GM19239 (cell line): ENCODE data around the gene ZYG11A.
"Not testable (repeated sequence)": the region's sequence is repeated elsewhere in the genome, so short reads cannot be mapped to it uniquely, and the experiment has no call there.

ENCODE experiments used
- DNase-seq: peaks from one replicate; pipeline ENCODE4 v3.0.0; 2011; ENCODE audit warnings: low spot score; ENCODE audit not compliant: insufficient read length
- FAIRE-seq: peaks from 2 replicates; lab custom pipeline; 2011; peaks lifted over from hg19 to GRCh38; lab: Jason Lieb, UNC

Gene ZYG11A

DNA sequence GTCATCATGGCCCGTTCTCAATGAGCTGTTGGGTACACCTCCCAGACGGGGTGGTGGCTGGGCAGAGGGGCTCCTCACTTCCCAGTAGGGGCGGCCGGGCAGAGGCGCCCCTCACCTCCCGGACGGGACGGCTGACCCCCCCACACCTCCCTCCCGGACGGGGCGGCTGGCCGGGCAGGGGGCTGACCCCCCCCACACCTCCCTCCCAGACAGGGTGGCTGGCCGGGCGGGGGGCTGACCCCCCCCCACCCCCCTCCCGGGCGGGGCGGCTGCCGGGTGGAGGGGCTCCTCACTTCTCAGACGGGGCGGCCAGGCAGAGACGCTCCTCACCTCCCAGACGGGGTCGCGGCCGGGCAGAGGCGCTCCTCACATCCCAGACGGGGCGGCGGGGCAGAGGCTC is 27.2 kb downstream of the ZYG11A start:
- not testable (repeated sequence) for DNase-seq, FAIRE-seq

DNA sequence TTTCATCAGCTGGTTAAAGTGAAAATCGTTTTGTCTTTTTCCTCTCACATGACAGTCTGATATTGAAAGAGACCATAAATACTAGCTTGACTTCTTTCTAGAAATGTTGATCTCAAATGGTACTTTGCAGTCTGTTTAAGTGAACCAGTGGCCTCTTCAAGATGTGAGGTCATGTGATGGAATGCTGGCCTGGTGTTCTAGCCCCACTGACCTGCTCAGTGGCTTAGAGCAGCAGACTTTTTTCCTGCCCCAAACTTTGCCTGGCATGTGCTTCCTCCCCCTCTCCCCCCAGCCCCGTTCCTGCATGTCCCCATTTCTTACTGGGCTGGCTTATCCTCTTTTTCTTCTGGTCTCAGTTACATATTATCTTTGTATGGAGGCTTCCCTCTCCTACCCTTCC is 34.3 kb downstream of the ZYG11A start:
- DNase-seq (no peak), FAIRE-seq (no peak)

DNA sequence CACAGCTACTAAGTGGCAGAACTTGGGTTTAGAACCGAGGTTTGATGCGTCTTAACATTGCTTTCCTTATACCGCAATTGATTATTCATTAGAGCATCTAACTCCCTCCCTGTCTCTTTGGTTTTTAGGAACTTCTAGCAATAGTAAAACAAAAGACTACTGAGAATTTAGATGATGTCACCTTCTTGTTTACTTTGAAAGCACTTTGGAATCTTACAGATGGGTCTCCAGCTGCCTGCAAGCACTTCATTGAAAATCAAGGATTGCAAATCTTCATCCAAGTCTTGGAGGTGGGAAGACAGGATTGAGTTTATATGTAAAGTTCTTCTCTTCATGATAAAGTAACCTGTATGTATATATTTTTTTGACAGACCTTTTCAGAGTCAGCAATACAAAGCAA is 35.0 kb downstream of the ZYG11A start:
- no peak for FAIRE-seq
- no peak for DNase-seq

DNA sequence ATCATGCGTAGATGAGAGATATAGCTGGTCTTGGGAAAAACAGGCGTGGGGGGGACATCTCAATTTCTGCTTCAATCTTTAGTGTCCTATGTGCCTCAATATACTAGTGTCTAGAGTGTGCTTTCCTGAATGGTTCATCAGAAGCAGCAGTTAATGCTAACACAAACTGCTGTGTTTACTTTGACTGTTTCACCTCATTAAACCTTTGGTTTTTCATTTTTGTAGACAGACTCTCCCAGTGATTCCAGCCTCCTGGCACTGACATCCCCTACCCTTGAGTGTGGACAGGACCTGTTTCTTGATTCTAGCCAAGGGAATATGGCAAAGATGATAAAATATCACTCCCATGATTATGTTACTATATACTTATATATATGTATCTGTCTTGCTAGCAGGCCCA is 37.6 kb downstream of the ZYG11A start:
- DNase-seq (no peak), FAIRE-seq (no peak)

DNA sequence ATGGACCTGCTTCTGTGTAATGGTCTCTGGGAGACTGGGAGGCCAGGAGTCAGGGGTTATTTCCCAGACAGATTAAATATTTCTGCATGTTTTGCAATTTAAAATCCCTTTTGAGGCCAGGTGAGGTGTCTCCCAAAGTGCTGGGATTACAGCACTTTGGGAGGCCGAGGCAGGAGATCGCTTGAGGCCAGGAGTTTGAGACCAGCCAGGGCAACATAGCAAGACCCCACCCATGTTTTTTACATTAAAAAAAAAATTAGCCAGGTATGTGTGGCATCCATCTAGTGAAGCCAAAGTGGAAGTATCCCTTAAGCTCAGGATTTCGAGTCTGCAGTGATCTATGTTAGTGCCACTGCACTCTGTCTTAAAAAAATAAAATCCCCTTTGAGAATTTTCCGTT is 44.9 kb downstream of the ZYG11A start:
- FAIRE-seq, result no peak
- no peak for DNase-seq

DNA sequence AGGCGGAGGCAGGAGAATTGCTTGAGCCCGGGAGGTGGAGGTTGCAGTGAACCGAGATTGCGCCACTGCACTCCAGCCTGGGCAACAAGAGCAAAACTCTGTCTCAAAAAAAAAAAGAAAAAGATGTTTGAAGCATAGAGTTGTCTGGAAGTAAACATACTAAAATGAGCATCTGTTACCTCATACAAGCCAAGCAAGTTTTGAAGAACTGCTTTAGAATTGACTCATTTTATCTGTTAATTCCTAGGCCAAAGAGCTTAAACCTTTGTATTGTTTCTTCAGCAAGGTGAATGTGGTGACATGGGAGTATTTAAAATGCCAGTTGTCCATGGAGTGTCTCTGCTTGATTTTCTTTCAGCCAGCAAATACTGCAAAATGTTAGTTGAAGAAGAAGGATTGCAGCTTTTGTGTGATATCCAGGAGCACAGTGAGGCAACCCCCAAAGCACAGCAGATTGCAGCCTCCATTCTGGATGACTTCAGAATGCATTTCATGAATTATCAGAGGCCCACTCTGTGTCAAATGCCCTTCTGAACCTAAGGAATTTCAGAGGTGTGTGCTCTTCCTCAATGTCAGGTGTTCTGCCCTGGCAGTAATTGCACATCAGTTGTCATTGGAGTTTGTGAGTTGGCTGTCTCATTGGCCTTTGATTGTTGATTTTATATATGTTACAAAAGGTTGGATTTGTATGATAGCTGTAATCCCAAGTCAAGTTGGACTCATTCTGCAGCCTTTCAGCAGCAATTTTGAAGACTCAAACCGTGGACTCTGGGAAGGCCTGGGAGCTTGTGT is 50.1 kb downstream of the ZYG11A start:
- DNase-seq (no peak), FAIRE-seq (no peak)

DNA sequence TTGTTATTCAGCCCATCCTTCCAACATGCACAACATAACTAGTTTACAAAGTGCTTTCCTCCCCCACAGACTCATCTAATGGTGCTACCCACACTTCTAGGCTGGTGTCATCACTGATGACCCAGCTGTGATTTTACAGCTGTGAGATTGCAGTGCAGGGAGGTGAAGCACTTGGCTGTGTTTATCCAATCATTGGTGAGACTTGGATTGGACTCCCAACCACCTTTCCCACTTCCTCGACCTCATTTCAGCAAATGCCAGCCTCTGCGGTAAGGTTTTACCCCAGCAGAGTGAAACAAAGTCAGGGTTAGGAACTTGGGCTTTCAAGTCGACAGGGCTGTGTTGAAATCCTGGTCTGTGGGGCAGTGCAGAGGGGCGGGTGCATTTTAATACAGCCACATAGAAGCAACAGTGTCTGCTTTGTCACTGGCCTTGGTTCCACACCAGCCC is 56.9 kb downstream of the ZYG11A start:
- FAIRE-seq, result no peak
- DNase-seq, result no peak

DNA sequence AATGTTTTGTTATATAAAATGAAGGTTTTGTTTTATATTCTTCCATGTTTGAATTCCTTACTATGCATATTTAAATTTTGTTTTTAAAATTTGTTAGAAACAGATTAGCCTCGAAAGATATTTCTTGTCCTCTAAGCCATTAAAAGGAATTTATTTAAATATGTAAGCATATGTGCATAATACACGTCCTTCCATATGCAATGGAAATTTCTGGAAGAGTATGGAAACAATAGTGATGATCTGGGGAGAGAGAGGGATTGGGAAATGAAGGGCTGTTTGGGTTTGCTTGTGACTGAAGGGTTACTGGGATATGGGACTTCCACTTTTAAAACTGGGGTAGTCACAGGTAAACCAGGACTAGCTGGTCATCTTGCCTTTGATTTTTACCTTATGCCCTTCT is 57.8 kb downstream of the ZYG11A start:
- DNase-seq (no peak), FAIRE-seq (no peak)

DNA sequence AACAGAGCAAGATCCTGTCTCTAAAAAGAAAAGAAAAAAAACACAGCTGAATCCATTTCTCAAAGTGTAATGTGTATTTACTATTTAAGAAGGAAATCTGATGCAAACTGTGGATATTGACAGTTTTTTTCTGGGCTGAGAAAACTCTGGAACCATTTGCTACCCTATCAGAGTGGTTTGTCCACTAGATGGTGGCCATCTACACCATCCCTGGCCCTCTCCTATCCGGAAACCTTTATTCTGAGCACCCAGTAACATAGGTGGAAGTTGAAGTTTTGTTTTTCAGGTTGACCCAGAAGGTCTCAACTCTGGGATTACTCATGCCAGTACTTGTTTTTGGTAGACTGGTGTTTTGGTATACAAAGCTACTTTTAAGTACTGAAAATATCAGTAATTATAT is 58.8 kb downstream of the ZYG11A start:
- DNase-seq, result no peak
- no peak for FAIRE-seq

DNA sequence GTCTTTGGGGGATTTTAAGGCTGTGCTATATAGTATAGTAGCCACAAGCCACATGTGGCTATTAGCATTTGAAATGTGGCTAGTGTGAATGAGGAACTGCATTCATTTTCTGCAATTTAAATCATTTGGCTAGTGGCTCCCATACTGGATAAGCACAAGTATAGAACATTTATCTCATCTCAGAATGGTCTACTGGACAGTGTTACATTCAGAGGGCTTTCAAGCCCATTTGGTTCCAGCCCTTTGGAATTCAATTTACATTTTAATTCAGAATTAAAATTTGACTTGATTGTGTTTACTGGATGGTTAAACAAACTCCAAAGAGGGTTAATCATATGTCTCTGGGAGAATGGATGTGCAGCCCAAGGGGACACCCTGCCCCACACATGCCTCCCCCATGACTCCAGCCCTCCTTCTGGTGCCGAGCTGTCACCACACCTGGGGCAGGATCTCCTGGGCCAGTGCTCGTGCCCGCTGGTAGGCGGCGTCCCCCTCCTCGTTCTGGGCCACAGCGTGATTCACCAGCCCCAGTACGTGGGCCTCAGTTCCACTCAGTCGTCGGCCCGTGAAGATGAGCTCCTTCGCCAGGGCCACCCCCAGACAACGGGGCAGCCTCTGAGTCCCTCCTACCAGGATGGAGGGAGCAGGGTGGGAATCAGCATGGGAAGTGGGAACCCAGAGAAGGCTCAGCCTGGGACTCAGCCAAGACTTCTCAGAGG is 61.8 kb downstream of the ZYG11A start:
- FAIRE-seq, result no peak
- DNase-seq, result no peak

DNA sequence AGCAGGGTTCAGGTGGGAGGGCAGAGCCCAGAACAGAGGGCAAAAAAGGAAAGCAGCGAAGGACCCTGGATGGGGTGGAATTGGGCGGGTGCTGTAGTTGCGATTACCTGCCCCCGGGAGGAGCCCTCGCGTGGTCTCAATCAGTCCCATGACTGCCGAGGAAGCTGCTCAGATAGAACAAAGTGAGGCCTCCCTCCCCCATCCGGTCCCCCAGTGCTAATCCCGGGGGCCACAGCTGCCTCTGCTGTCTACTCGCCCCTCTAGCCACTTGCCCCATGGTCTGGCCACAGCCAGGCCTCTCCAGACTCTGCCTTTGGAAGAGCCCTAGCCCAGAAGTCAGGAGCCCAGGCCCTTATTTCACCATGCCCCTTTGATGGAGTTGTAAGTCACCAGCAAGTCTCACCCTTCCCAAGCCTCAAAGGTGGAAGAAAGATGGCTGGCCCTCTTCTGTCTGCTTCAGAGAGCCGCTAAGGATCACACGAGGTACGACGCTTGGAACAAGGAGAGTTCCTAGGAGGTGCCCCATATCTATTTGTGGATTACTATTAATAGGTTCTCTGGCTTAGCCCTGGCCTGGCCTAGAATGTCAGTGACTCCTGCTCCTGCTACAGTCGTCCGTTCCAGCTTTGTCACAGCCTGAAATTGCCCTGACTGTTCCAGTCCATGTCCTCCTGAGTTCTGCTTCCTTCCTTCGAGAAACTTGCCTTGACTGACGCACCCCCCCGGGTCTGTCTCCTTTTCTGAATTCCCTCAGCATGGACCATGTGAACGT is 62.6 kb downstream of the ZYG11A start:
- FAIRE-seq, result peak; percentile 52
- DNase-seq, result peak; percentile 44

DNA sequence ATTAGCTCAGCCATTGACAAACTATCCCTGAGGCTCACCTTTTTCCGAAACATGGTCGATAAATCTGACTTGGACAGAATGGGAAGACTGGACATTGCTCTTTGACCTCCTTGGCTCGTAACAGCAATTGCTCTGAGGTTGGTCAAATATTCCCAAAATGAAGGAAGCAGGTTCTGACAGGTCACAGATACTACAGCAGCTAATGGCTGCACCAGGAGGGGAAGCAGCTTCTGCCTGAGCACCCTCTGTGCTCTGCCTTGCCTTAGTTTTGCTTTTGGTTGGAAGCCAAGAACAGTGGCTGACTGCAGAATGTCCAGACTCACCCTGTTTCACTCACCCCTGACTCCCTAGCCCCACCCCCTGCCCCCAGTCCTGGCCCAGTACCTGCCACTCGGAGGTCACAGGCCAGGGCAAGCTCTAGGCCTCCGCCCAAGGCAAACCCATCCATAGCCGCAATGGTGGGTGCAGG is 63.6 kb downstream of the ZYG11A start:
- no peak for DNase-seq
- no peak for FAIRE-seq

DNA sequence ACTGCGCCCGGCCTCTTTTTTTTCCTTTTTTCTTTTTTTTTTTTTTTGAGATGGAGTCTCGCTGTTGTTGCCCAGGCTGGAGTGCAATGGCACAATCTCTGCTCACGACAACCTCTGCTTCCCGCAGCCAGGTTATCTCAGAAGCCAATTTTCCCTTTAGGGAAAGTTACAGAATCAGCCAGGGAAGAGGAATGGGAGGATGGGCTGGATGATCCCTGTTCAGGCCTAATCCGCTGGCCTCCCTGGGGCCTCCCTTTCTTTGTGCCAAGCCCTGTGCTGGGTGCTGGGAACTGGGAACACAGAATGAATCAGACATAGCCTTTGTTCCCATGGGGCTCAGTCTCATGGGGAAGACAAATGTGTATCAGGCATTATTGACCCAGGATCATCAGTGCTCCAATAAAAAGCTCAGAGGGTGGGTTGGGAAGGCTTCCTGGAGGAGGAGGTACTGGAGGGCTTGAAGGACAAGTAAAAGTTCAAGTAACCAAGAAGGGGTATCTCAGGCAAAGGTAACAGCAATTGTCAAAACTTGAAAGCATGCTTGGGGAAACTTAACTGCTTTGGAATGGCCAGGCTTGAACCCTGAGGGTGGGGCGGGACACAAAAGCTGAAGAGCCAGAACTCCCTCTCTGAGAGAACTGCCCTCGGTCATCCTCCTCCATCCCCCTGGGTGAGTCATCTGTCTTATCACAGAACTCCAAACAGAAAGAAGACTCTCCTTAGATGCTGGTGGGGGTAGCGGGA is 64.7 kb downstream of the ZYG11A start:
- FAIRE-seq, result no peak

DNA sequence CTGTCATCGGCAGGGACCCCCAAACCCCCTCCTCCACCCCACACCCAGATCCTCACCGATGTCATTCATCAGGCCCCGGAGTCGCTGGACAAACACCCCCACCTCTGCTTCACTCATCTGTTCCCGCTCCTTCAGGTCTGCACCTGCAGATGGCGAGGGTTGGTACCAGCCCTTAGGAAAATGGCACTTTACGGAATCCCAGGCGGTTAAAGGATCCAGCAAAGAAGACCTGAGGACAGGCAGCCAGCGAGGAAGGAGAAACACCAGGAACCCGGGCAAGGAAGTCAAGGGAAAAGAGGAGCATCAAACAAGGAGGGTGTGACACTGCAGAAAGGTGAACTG is 65.2 kb downstream of the ZYG11A start:
- no peak for FAIRE-seq
- DNase-seq, result no peak

More for the DNA sequence above, 64.7 kb downstream of the ZYG11A start:
- no peak for DNase-seq

DNA sequence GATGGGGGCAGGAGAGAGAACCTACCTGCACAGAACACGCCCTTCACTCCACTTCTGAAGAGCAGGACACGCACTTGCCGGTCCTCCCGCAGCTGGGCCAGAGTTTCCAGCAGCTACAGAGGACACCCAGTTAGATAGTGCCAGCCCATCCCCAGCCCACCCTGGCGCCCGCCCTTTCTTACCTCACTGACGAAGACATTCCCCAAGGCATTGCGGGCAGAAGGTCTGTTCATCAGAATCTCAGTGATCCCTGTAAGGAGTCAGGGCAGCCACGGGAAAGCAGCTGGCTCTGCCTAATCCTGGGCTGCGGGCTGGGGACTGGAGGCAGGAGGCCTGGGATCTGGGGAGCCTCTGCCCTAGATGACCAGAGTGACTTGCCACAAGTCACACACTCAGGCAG is 69.0 kb downstream of the ZYG11A start:
- FAIRE-seq (no peak), DNase-seq (no peak)

DNA sequence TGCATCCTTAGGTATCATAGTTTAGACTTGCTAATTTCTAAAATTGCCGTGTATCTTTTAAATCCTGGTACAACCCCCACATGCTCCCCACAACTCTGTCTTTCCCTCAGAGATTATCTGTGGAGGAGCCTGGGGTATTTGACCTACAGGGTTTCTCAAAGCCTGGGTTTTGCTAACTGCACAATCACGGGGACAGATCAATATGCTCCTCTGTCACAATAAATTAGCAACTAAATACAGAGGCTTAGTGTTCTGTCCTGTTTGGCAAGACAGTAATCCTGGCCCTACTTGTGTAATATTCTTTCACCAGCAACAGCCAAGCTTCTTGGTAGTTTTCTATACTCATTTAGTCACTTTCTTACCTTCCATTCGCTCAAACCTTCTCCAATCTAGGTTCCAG is 70.5 kb downstream of the ZYG11A start:
- FAIRE-seq (no peak), DNase-seq (no peak)

DNA sequence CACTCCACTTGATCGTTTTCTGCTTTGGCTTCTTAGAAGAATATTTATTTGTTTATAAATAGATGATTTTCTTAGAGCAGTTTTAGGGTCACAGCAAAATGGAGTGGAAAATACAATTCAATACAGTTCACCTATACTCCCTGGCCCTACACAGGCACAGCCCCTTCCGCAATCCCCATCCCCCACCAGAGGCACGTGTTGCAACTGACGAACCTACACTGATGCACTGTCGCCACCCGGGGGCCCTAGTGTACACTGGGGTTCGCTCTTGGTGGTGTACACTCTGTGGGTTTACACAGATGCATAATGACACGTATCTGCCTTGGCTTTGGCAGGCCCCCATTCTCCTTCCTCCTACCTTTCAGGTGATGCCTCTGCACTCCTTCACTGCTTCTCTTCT is 71.0 kb downstream of the ZYG11A start:
- DNase-seq (no peak), FAIRE-seq (no peak)

DNA sequence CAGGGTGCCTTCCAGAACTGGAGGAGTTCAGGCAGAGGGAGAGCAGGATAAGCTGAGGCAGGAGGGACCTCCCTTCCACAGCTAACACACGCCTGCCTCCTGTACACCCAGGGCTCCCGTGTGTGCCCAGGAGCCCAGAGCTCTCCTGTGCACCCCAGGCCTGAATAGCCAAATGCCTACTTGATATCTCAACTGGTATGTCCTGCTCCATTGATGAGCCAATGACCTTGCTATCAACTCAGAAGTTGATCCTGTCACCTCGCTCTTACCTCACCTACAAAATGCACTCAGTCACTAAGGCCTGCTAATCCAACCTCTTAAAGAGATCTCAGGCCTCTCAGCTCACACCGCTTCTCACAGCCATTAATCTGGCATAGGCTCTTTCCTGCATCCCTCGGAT is 71.9 kb downstream of the ZYG11A start:
- FAIRE-seq, result no peak
- no peak for DNase-seq

DNA sequence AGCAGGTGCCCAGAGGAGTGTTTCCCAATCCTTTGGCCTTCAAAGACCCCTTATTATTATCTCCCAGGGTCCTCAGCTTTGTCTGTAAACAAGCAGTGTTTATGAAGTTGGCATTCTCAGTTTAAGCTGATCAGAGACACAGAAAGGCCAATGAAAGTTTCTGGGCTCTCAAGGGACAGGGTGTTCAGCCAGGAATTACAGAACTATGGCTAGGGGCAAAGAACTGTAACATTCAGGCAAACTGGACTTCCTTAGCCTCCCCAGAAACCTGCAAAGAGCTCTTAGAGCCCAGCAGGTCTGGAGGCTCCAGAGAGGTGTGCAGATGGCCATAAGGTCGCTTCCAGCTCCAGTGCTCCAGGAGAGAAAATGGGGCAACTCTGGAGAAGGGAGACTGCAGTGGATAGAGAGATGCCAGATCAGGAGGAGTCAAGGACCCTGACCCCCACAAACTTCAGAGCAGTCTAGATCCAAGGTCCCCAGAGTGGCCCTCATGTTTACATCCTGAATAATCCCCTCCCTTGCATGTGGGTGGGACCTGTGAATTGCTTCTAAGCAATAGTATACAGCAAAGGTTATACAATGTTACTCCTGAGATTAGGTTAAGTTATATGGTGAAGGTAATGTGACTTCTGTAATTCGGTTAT is 72.8 kb downstream of the ZYG11A start:
- DNase-seq (no peak), FAIRE-seq (no peak)

DNA sequence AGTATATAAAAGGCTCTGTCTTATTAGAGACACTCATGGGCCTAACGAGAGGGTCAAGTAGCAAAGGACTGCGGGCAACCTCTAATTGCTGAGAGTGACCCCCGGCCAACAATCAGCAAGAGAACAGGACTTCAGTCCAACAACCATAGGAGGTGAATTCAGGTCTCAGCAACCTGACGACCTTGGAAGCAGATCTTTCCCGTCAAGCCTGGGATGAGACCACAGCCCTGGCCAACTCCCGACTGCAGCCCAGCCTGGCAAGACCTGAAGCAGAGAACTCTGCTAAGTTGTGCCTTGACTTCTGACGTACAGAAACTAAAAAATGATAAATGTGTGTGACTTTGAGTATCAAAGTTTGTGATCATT is 73.3 kb downstream of the ZYG11A start:
- FAIRE-seq, result no peak
- DNase-seq, result no peak
